PC-9 (cell line): Measurements from ENCODE around the gene NUDT13. TPM values are rescaled to one million over a fixed set of nuclear protein-coding genes. Genes with fewer than 3 reads are reported as not detected.

Experiments
- BruUV-seq: library from RNA; stranded (reverse); fragments of 400-500 nt; replicated peaks from 2 replicates; lab custom pipeline; 2021; lab: Mats Ljungman, UMichigan
- CTCF ChIA-PET: fragments of 300-600 bp; sonication (Branson Sonifier 250); formaldehyde crosslinking; loops from one replicate; lab custom pipeline; 2022; ENCODE audit warnings: antibody characterized with exemption; lab: Charles Lee
- POLR2A ChIA-PET: fragments of 300-600 bp; sonication (Branson Sonifier 250); formaldehyde crosslinking; loops from one replicate; lab custom pipeline; 2022; ENCODE audit warnings: antibody characterized with exemption; ENCODE audit not compliant: unreplicated experiment; lab: Charles Lee
- DNase-seq, 2 experiments: peaks; one replicate each; pipeline versions ENCODE4 v3.0.0 to v3.0.0-alpha.2; 2015 to 2022; ENCODE audit warnings: mixed read lengths in 1 of 2
- H2AFZ ChIP-seq: fragments of 200-600 bp; sonication (generic); 2 replicates; pipeline ENCODE4 v1.8.1; 2017; ENCODE audit warnings: antibody characterized with exemption
- H3F3A ChIP-seq: fragments of 200-600 bp; sonication (generic); 2 replicates; pipeline ENCODE4 v1.8.1; 2017; ENCODE audit warnings: antibody characterized with exemption, mild to moderate bottlenecking, low read depth; ENCODE audit not compliant: insufficient read depth
- H3K27ac ChIP-seq: fragments of 200-600 bp; sonication (generic); 2 replicates; pipeline ENCODE4 v1.6.1; 2016; ENCODE audit warnings: mixed run types
- H3K27me3 ChIP-seq: fragments of 200-600 bp; sonication (generic); 2 replicates; pipeline ENCODE4 v1.6.1; 2016; ENCODE audit warnings: low read depth, mixed run types; ENCODE audit not compliant: insufficient read depth
- H3K36me3 ChIP-seq: fragments of 200-600 bp; sonication (generic); 2 replicates; pipeline ENCODE4 v1.6.1; 2016; ENCODE audit warnings: low read depth, mixed run types
- H3K4me1 ChIP-seq: fragments of 200-600 bp; sonication (generic); replicated peaks from 2 replicates; pipeline ENCODE4 v1.6.1; 2016; ENCODE audit warnings: mixed run types; ENCODE audit not compliant: insufficient read depth
- H3K4me2 ChIP-seq: fragments of 200-600 bp; sonication (generic); 2 replicates; pipeline ENCODE4 v1.6.1; 2017; ENCODE audit warnings: mixed run types
- H3K4me3 ChIP-seq: fragments of 200-600 bp; sonication (generic); 2 replicates; pipeline ENCODE4 v1.6.1; 2016; ENCODE audit warnings: mixed run types
- H3K79me2 ChIP-seq: fragments of 200-600 bp; sonication (generic); 2 replicates; pipeline ENCODE4 v1.6.1; 2017; ENCODE audit warnings: low read depth, mixed run types
- H3K9me2 ChIP-seq: fragments of 200-600 bp; sonication (generic); 2 replicates; pipeline ENCODE4 v1.8.1; 2017; ENCODE audit warnings: mild to moderate bottlenecking; ENCODE audit not compliant: insufficient read depth
- H3K9me3 ChIP-seq: fragments of 200-600 bp; sonication (generic); 2 replicates; pipeline ENCODE4 v1.8.1; 2016; ENCODE audit warnings: low read depth; ENCODE audit not compliant: insufficient read depth
- H4K20me1 ChIP-seq: fragments of 200-600 bp; sonication (generic); 2 replicates; pipeline ENCODE4 v1.8.1; 2017; ENCODE audit not compliant: insufficient read depth
- EZH2 ChIP-seq: fragments of 200-600 bp; sonication (generic); IDR thresholded peaks from 2 replicates; pipeline ENCODE4 v1.8.0; 2017; ENCODE audit warnings: antibody characterized with exemption, low read depth
- intact Hi-C: fragments of 100-400 bp; cut with micrococcal nuclease; formaldehyde crosslinking; loops from one replicate; pipeline ENCODE4 v1.10.0; 2022; ENCODE audit not compliant: unreplicated experiment
- total RNA-seq: library from RNA; stranded (reverse); gene quantifications from 2 replicates; pipeline ENCODE4 v1.2.3, GENCODE V29; 2021
- TF ChIP-seq, protein P1 (sequence below): fragments of 200-600 bp; sonication (generic); conservative IDR thresholded peaks from 2 replicates; pipeline ENCODE4 v1.6.1; 2017; ENCODE audit warnings: mixed run types, antibody characterized with exemption, mild to moderate bottlenecking, moderate library complexity

The NUDT13 gene
- total RNA-seq, 1 experiment from 2014 or later = 5.2 TPM

DNA sequence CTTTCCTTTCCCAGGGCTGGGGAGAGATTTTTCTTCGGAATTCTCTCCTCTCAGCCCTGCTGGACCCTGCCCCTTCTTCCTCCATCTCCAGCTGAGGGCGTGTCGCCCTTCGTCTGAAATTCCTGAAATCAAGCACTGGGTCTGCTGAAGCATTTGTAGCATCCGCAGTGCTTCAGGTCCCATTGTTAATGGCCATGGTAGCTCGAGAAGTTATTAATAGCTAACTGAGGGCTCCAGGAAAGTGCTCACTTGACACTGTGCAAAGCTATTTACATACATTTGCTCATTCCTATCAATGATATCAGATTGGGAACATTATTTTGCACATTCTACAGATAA is 58.2 kb downstream of the NUDT13 start:
- Histone ChIP-seq H3K4me1 (peaks cover 24% of the 10 kb centered on the region), H3F3A (peaks cover 12% of the 10 kb centered on the region), H3K4me2 (peak overlapping the region; percentile 85), H3K9me3 (no peaks in the 10 kb centered on the region), H3K36me3 (0 out of 2 replicates have a peak, but pooled peaks cover 4% of the 10 kb centered on the region), H3K4me3 (peak overlapping the region; percentile 83), H3K79me2 (peaks cover 53% of the 10 kb centered on the region), H2AFZ (peak overlapping the region; percentile 84), H3K27me3 (no peaks in the 10 kb centered on the region), H4K20me1 (no peaks in the 10 kb centered on the region), H3K27ac (peak overlapping the region; percentile 85), H3K9me2 (no peaks in the 10 kb centered on the region)
- intact Hi-C loops = loop anchor here (5.0 kb wide), 1 partner anchor 806 kb away; no protein-coding TSS in a partner anchor
- CTCF ChIA-PET = interaction anchor here (0.5 to 0.6 kb wide), 3 partner anchors 22 to 792 kb away, joined by 3 to 10 read pairs (median 3); no protein-coding TSS in a partner anchor
- DNase-seq = peak in 1 of 2 experiments; percentile 56
- POLR2A ChIA-PET = interaction anchor here (0.6 to 0.8 kb wide), 9 partner anchors 14 to 1335 kb away, joined by 3 to 8 read pairs (median 4); partner anchors contain the start of gene AP3M1
- TF ChIP-seq EZH2 = no peak
- TF ChIP-seq, protein P1, sequence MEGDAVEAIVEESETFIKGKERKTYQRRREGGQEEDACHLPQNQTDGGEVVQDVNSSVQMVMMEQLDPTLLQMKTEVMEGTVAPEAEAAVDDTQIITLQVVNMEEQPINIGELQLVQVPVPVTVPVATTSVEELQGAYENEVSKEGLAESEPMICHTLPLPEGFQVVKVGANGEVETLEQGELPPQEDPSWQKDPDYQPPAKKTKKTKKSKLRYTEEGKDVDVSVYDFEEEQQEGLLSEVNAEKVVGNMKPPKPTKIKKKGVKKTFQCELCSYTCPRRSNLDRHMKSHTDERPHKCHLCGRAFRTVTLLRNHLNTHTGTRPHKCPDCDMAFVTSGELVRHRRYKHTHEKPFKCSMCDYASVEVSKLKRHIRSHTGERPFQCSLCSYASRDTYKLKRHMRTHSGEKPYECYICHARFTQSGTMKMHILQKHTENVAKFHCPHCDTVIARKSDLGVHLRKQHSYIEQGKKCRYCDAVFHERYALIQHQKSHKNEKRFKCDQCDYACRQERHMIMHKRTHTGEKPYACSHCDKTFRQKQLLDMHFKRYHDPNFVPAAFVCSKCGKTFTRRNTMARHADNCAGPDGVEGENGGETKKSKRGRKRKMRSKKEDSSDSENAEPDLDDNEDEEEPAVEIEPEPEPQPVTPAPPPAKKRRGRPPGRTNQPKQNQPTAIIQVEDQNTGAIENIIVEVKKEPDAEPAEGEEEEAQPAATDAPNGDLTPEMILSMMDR = no peak
- BruUV-seq = TSS peak; percentile 81

DNA sequence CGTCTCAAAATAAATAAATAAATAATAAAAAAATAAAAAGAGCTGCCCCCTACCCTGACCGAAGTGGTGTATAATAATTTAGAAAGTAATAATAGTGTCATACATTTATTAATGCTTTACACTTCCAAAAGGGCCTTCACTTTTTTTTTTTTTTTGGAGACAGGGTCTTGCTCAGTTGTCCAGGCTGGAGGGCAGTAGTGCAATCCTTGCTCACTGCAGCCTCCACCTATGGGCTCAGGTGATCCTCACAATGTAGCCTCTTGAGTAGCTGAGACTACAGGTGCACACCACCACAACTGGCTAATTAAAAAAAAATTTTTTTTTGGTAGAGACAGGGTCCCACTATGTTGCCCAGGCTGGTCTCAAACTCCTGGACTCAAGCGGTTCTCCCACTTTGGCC is 59.1 kb downstream of the NUDT13 start:
- Histone ChIP-seq H3K27ac (no peak overlapping the region), H3K9me3 (no peaks in the 10 kb centered on the region), H3K36me3 (no peaks in the 10 kb centered on the region), H3K9me2 (no peaks in the 10 kb centered on the region), H3K4me3 (no peak overlapping the region), H3K27me3 (no peaks in the 10 kb centered on the region), H3K4me2 (peak overlapping the region; percentile 85), H2AFZ (no peak overlapping the region), H3K4me1 (peaks cover 24% of the 10 kb centered on the region), H3F3A (peaks cover 12% of the 10 kb centered on the region), H3K79me2 (peaks cover 48% of the 10 kb centered on the region), H4K20me1 (no peaks in the 10 kb centered on the region)
- POLR2A ChIA-PET = interaction anchor here (0.5 to 0.6 kb wide), 2 partner anchors 73 to 1023 kb away, joined by 3 to 11 read pairs; partner anchors contain the start of gene P4HA1
- intact Hi-C loops = loop anchor here (5.0 kb wide), 1 partner anchor 807 kb away; no protein-coding TSS in a partner anchor
- BruUV-seq = no TSS peak
- TF ChIP-seq, protein P1 = no peak
- no peak for TF ChIP-seq EZH2
- CTCF ChIA-PET = no interaction called here
- DNase-seq = no peak

DNA sequence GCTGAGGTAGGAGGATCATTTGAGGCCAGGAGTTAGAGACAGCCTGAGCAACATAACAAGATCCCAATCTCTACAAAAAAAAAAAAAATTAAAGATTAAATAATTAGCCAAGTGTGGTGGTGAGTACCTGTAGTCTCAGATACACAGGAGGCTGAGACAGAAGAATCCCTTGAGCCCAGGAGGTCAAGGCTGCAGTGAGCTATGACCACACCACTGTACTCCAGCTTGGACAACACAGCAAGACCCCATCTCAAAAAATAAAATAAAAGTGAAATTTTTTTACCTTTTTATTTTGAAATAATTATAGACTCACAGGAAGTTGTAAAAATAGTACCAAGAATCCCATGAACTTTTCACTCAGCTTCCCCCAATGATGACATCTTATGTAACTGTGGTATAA is 62.6 kb downstream of the NUDT13 start:
- H3K27ac ChIP-seq = no peak overlapping the region
- BruUV-seq = no TSS peak
- H3K79me2 ChIP-seq = peaks cover 14% of the 10 kb centered on the region
- peaks cover 9% of the 10 kb centered on the region for H3F3A ChIP-seq
- intact Hi-C loops = no loop called here
- H3K9me2 ChIP-seq = no peaks in the 10 kb centered on the region
- H3K9me3 ChIP-seq = no peaks in the 10 kb centered on the region
- H2AFZ ChIP-seq = no peak overlapping the region
- DNase-seq = no peak
- H3K36me3 ChIP-seq = 0 out of 2 replicates have a peak, but pooled peaks cover 6% of the 10 kb centered on the region
- H4K20me1 ChIP-seq = no peaks in the 10 kb centered on the region
- ChIA-PET CTCF (interaction anchor here (0.8 kb wide), 1 partner anchor 91 kb away, joined by 3 read pairs; no protein-coding TSS in a partner anchor), POLR2A (no interaction called here)
- H3K27me3 ChIP-seq = no peaks in the 10 kb centered on the region
- H3K4me2 ChIP-seq = no peak overlapping the region
- H3K4me3 ChIP-seq = no peak overlapping the region
- no peak for TF ChIP-seq EZH2
- TF ChIP-seq, protein P1 = no peak
- H3K4me1 ChIP-seq = peaks cover 9% of the 10 kb centered on the region; the same call in 1 of the 2 replicates
